ENCODE measurements around the gene CYP11A1.

DNA sequence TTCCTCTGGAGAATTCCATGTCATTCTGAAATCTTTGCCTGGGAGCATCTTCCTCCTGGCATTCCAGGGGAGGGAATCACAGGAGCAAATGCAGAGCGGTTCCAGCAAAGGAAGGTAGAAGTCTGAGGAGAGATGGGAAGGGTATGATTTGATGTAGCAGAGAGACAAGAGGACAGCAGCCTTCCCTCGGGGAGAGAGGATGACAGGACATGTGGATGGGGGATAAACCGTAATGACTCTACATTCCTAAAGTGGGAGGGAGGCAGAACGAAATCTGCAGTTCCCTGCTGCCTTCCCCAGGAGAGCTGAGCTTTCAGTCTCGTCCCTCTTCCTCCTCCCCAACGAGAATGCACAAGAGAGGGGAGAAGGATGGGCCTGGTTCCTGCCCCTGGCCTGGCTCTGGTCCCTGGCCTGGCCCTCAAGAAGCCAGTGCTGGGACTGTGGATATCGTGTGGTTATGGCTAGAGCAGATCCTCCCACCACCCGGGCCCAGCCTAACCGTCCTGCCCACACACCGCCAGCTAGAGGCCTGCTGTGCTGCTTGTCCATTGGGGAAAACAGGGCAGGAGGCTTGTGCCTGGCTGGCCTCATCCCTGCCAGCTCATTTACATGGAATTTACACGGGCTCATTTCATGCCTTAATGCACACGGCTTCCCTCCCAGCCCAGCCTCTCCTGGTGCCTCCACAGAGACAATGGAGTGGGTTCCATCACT lies 39.7 kb upstream of the CYP11A1 start:
- no peak for TF ChIP-seq CTCF (conservative IDR thresholded peaks at IDR 0.05; ENCODE audit: low read length)
- TF ChIP-seq EZH2phosphoT487 (IDR thresholded peaks at IDR 0.05; ENCODE audit: borderline replicate concordance) = no peak
